HEK293 (cell line): Measurements from ENCODE around the gene NPAS1.

Source experiments
- CTCF ChIA-PET: fragments of 350-600 bp; formaldehyde crosslinking; extraction: SDS; loops from one replicate; lab custom pipeline; 2021; ENCODE audit warnings: antibody characterized with exemption; lab: Yijun Ruan, JAX
- POLR2A ChIA-PET: fragments of 300-600 bp; formaldehyde crosslinking; extraction: SDS; loops from one replicate; lab custom pipeline; 2020; ENCODE audit warnings: antibody characterized with exemption, inconsistent platforms; lab: Yijun Ruan, JAX
- H3K27ac ChIP-seq: fragments of 200-500 bp; sonication (Bioruptor generic); 2 replicates; pipeline ENCODE4 v1.5.1; 2014; ENCODE audit warnings: low read depth, low read length, control low read depth, inconsistent platforms; ENCODE audit errors: extremely low read depth
- H3K36me3 ChIP-seq, 2 experiments: fragments of 200-500 bp in 1 of 2; sonication (Bioruptor generic) in 1 of 2; 1 replicate in 1 of 2; 2 replicates in 1 of 2; pipeline ENCODE4 v1.5.1; 2014 to 2017; ENCODE audit warnings: inconsistent platforms in 2 of 2, low read length in 2 of 2; ENCODE audit not compliant: control insufficient read depth in 2 of 2, insufficient read depth in 1 of 2
- H3K4me1 ChIP-seq: fragments of 200-500 bp; sonication (Bioruptor generic); 2 replicates; pipeline ENCODE4 v1.5.1; 2014; ENCODE audit warnings: mild to moderate bottlenecking, low read length, inconsistent platforms; ENCODE audit not compliant: control insufficient read depth, insufficient read depth
- H3K4me3 ChIP-seq: 2 replicates; pipeline ENCODE4 v1.5.1; 2011; ENCODE audit warnings: low read depth, mild to moderate bottlenecking, control low read depth, low read length, moderate library complexity
- H3K9me3 ChIP-seq: fragments of 200-500 bp; sonication (Bioruptor generic); 2 replicates; pipeline ENCODE4 v1.5.1; 2014; ENCODE audit warnings: low read depth, low read length, inconsistent platforms; ENCODE audit not compliant: control insufficient read depth, insufficient read depth
- EGR2 ChIP-seq: fragments of 450-650 bp; formaldehyde crosslinking; IDR thresholded peaks from 2 replicates; pipeline ENCODE4 v1.5.1; 2016; ENCODE audit warnings: low read depth, missing biosample characterization, missing genetic modification characterization
- GLIS1 ChIP-seq: fragments of 450-650 bp; formaldehyde crosslinking; IDR thresholded peaks from 2 replicates; pipeline ENCODE4 v1.5.1; 2016; ENCODE audit warnings: missing biosample characterization, missing genetic modification characterization
- SCRT2 ChIP-seq: fragments of 450-650 bp; formaldehyde crosslinking; IDR thresholded peaks from 2 replicates; pipeline ENCODE4 v1.5.1; 2016; ENCODE audit warnings: missing biosample characterization, missing genetic modification characterization
- SP2 ChIP-seq: fragments of 450-650 bp; formaldehyde crosslinking; IDR thresholded peaks from 2 replicates; pipeline ENCODE4 v1.5.1; 2016; ENCODE audit warnings: missing biosample characterization, missing genetic modification characterization
- YY2 ChIP-seq: fragments of 450-650 bp; formaldehyde crosslinking; IDR thresholded peaks from 2 replicates; pipeline ENCODE4 v1.5.1; 2016; ENCODE audit warnings: missing biosample characterization, missing genetic modification characterization
- ZFHX2 ChIP-seq: fragments of 450-650 bp; formaldehyde crosslinking; conservative IDR thresholded peaks from 2 replicates; pipeline ENCODE4 v1.5.1; 2016; ENCODE audit warnings: missing biosample characterization, missing genetic modification characterization
- ZFP3 ChIP-seq: fragments of 450-650 bp; formaldehyde crosslinking; IDR thresholded peaks from 2 replicates; pipeline ENCODE4 v1.5.1; 2016; ENCODE audit warnings: low read depth, missing biosample characterization, missing genetic modification characterization
- ZNF324 ChIP-seq: fragments of 450-650 bp; formaldehyde crosslinking; IDR thresholded peaks from 2 replicates; pipeline ENCODE4 v1.5.1; 2016; ENCODE audit warnings: missing biosample characterization, missing genetic modification characterization
- ZNF335 ChIP-seq: fragments of 450-650 bp; formaldehyde crosslinking; conservative IDR thresholded peaks from 2 replicates; pipeline ENCODE4 v1.5.1; 2016; ENCODE audit warnings: missing biosample characterization, missing genetic modification characterization
- ZNF366 ChIP-seq: fragments of 450-650 bp; formaldehyde crosslinking; conservative IDR thresholded peaks from 2 replicates; pipeline ENCODE4 v1.5.1; 2016; ENCODE audit warnings: missing biosample characterization, missing genetic modification characterization
- ZNF394 ChIP-seq: fragments of 450-650 bp; formaldehyde crosslinking; IDR thresholded peaks from 2 replicates; pipeline ENCODE4 v1.5.1; 2016; ENCODE audit warnings: missing biosample characterization, missing genetic modification characterization, mild to moderate bottlenecking, moderate library complexity, borderline replicate concordance
- ZNF514 ChIP-seq: fragments of 450-650 bp; formaldehyde crosslinking; IDR thresholded peaks from 2 replicates; pipeline ENCODE4 v1.5.1; 2016; ENCODE audit warnings: missing biosample characterization, missing genetic modification characterization
- ZNF555 ChIP-seq: fragments of 450-650 bp; formaldehyde crosslinking; conservative IDR thresholded peaks from 2 replicates; pipeline ENCODE4 v1.5.1; 2017; ENCODE audit warnings: missing biosample characterization, mild to moderate bottlenecking, missing genetic modification characterization, inconsistent platforms
- ZNF561 ChIP-seq: fragments of 450-650 bp; IDR thresholded peaks from 2 replicates; pipeline ENCODE4 v1.5.1; 2018; ENCODE audit warnings: missing biosample characterization, missing genetic modification characterization, borderline replicate concordance
- ZNF776 ChIP-seq: fragments of 450-650 bp; formaldehyde crosslinking; IDR thresholded peaks from 2 replicates; pipeline ENCODE4 v1.5.0; 2017; ENCODE audit warnings: missing biosample characterization, missing genetic modification characterization, borderline replicate concordance
- ZXDB ChIP-seq: fragments of 450-650 bp; formaldehyde crosslinking; IDR thresholded peaks from 2 replicates; pipeline ENCODE4 v1.5.1; 2016; ENCODE audit warnings: missing biosample characterization, missing genetic modification characterization
- TF ChIP-seq, protein P1 (sequence below): fragments of 450-650 bp; formaldehyde crosslinking; IDR thresholded peaks from 2 replicates; pipeline ENCODE4 v1.5.1; 2016; ENCODE audit warnings: missing biosample characterization, missing genetic modification characterization
- TF ChIP-seq, protein P2 (sequence below): fragments of 450-650 bp; formaldehyde crosslinking; IDR thresholded peaks from 2 replicates; pipeline ENCODE4 v1.5.1; 2016; ENCODE audit warnings: missing biosample characterization, missing genetic modification characterization

NPAS1 gene

DNA sequence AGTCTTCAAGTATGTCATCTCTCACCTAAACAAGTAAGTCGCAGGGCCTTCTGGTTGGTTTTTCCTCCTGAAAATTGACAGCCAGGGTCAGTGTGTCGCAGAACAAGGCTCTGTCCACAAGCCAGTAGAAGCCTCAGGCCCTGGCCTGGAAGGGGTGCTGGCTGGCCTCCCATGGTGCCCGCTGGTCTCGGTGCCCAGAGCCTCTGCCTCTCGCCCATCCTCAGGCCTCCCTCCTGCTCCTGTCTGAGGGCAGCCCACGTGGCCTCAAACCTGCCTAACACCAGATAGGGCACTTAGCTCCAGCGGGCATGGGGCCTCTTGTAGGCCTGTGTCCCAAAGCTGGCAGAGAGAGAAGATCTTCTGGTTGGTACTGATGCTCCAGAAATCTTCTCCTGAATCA, 20.3 kb upstream of the NPAS1 start:
- no peak overlapping the region for H3K27ac ChIP-seq
- 0 out of 2 replicates have a peak, but pooled peaks cover 1% of the 10 kb centered on the region for H3K4me1 ChIP-seq
- H3K4me3 ChIP-seq: no peak overlapping the region
- CTCF ChIA-PET: no interaction called here
- TF ChIP-seq ZNF366 (tag by site-specific recombination): no peak
- TF ChIP-seq, protein P1, sequence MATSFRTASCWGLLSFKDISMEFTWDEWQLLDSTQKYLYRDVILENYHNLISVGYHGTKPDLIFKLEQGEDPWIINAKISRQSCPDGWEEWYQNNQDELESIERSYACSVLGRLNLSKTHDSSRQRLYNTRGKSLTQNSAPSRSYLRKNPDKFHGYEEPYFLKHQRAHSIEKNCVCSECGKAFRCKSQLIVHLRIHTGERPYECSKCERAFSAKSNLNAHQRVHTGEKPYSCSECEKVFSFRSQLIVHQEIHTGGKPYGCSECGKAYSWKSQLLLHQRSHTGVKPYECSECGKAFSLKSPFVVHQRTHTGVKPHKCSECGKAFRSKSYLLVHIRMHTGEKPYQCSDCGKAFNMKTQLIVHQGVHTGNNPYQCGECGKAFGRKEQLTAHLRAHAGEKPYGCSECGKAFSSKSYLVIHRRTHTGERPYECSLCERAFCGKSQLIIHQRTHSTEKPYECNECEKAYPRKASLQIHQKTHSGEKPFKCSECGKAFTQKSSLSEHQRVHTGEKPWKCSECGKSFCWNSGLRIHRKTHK (tag by site-specific recombination): no peak
- no peak for TF ChIP-seq EGR2 (tag by site-specific recombination)
- TF ChIP-seq, all 188 proteins: peak for 0
- Histone ChIP-seq H3K9me3 (no peaks in the 10 kb centered on the region), H3K36me3 (peaks cover 0 to 44% of the 10 kb centered on the region in 2 experiments; a peak in 1 of 3 replicates)
- POLR2A ChIA-PET: no interaction called here

DNA sequence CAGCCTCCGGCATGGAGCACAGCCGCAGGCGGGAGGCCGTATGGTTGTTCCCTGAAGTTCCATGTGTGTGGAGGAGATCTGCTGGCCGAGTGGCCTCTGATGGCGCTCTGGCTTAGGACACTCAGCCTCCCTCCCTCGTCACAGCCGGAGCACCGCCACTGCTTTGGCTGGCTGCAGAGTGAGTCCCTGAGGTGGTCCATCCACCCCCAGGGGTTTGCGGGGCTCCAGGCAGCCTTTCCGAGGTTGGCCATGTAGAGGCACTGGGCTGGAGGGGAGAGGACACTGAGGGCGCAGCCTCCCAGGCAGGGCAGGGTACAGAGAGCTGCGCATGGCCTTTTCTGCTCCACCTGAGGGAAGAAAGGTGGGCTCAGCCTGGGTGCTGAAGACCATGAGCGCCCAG, 19.8 kb upstream of the NPAS1 start:
- H3K9me3 ChIP-seq: no peaks in the 10 kb centered on the region
- TF ChIP-seq GLIS1 (tag by site-specific recombination): peak; percentile 24; the same call in 1 of the 2 replicates
- no peak for TF ChIP-seq ZNF776 (tag by site-specific recombination)
- TF ChIP-seq ZNF324 (tag by site-specific recombination): no peak
- TF ChIP-seq ZFP3 (tag by site-specific recombination): no peak
- no peak for TF ChIP-seq ZNF335 (tag by site-specific recombination)
- TF ChIP-seq ZFHX2 (tag by site-specific recombination): no peak
- no peak for TF ChIP-seq ZNF394
- H3K36me3 ChIP-seq: peaks cover 0 to 44% of the 10 kb centered on the region in 2 experiments; a peak in 1 of 3 replicates
- POLR2A ChIA-PET: no interaction called here
- CTCF ChIA-PET: no interaction called here
- no peak overlapping the region for H3K27ac ChIP-seq
- H3K4me1 ChIP-seq: 0 out of 2 replicates have a peak, but pooled peaks cover 2% of the 10 kb centered on the region
- H3K4me3 ChIP-seq: no peak overlapping the region

DNA sequence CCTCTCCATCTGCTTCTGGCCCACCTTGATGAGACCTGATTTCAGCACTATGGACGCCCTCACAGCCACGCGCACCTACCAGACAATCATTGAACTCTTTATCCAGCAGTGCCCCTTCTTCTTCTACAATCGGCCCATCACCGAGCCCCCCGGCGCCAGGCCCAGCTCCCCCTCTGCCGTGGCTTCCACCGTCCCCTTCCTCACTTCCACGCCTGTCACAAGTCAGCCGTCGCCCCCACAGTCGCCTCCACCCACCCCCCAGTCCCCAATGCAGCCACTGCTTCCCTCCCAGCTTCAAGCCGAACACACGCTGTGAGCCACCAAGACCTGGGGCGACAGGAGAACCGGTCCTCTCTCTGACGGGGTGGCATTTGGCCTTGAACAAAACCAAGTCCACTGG, 19.3 kb upstream of the NPAS1 start:
- no peak overlapping the region for H3K27ac ChIP-seq
- H3K9me3 ChIP-seq: no peaks in the 10 kb centered on the region
- H3K4me3 ChIP-seq: no peak overlapping the region
- ChIA-PET CTCF (no interaction called here), POLR2A (no interaction called here)
- H3K36me3 ChIP-seq: peaks cover 0 to 44% of the 10 kb centered on the region in 2 experiments; a peak in 1 of 3 replicates
- H3K4me1 ChIP-seq: 0 out of 2 replicates have a peak, but pooled peaks cover 2% of the 10 kb centered on the region
- TF ChIP-seq ZFHX2 (tag by site-specific recombination): no peak

DNA sequence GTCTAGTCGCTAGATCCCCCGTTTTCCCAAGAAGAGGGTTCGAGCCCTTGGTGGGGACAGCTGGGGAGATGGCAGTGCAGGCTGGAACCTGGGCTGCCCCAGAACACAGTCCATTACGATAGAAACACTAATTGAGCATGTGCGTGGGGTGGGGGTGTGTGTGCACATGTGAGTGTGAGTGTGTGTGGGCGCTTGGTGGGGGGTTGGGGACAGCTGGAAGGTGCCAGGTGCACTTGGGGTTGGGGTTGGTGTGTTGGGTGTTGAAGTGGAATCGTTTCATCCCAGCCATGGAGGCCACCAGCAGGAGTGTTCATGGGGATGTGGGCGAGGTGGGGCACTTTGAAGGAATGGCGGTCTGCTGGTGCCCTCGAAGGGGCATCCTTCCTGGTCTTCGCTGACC, 18.1 kb upstream of the NPAS1 start:
- POLR2A ChIA-PET: no interaction called here
- CTCF ChIA-PET: interaction anchor here (0.5 to 1.7 kb wide), 5 partner anchors 10 to 404 kb away, joined by 3 to 6 read pairs (median 4); no protein-coding TSS in a partner anchor
- Histone ChIP-seq H3K9me3 (no peaks in the 10 kb centered on the region), H3K4me1 (0 out of 2 replicates have a peak, but pooled peaks cover 2% of the 10 kb centered on the region), H3K4me3 (no peak overlapping the region), H3K27ac (no peak overlapping the region), H3K36me3 (peaks cover 0 to 44% of the 10 kb centered on the region in 2 experiments; a peak in 1 of 3 replicates)
- no peak for TF ChIP-seq YY2
- no peak for TF ChIP-seq SCRT2 (tag by site-specific recombination)
- no peak for TF ChIP-seq SP2
- no peak for TF ChIP-seq ZNF555 (tag by site-specific recombination)
- TF ChIP-seq EGR2 (tag by site-specific recombination): peak; percentile 59; the same call in 1 of the 2 replicates
- TF ChIP-seq, protein P2, sequence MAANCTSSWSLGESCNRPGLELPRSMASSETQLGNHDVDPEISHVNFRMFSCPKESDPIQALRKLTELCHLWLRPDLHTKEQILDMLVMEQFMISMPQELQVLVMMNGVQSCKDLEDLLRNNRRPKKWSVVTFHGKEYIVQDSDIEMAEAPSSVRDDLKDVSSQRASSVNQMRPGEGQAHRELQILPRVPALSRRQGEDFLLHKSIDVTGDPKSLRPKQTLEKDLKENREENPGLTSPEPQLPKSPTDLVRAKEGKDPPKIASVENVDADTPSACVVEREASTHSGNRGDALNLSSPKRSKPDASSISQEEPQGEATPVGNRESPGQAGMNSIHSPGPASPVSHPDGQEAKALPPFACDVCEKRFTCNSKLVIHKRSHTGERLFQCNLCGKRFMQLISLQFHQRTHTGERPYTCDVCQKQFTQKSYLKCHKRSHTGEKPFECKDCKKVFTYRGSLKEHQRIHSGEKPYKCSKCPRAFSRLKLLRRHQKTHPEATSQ (tag by site-specific recombination): no peak
- TF ChIP-seq ZNF561: no peak
- TF ChIP-seq ZFHX2 (tag by site-specific recombination): peak; percentile 49; the same call in 1 of the 2 replicates
- no peak for TF ChIP-seq ZNF514
- no peak for TF ChIP-seq ZXDB (tag by site-specific recombination)
